Trophoblast cell (in vitro differentiated cells and primary cell): ENCODE results near the gene SPACA6.

Experiments
- DNase-seq, 2 donors: peaks; one replicate each; pipeline ENCODE4 v3.0.0-alpha.2; 2016
- H2AFZ ChIP-seq: 2 replicates; pipeline ENCODE4 v1.6.1; 2013; ENCODE audit warnings: low read length, moderate library complexity, mild to moderate bottlenecking; ENCODE audit not compliant: insufficient read depth, poor library complexity
- H2AK5ac ChIP-seq: 2 replicates; pipeline ENCODE4 v1.6.1; 2013; ENCODE audit warnings: mild to moderate bottlenecking, low read length
- H2BK120ac ChIP-seq: 2 replicates; pipeline ENCODE4 v1.6.1; 2013; ENCODE audit warnings: low read length, mild to moderate bottlenecking, moderate library complexity; ENCODE audit not compliant: insufficient read depth, poor library complexity
- H2BK12ac ChIP-seq: 2 replicates; pipeline ENCODE4 v1.6.1; 2013; ENCODE audit warnings: mild to moderate bottlenecking, low read length, moderate library complexity
- H2BK5ac ChIP-seq: 2 replicates; pipeline ENCODE4 v1.6.1; 2013; ENCODE audit warnings: low read length, low read depth, moderate library complexity, mild to moderate bottlenecking; ENCODE audit not compliant: poor library complexity
- H3K14ac ChIP-seq: 2 replicates; pipeline ENCODE4 v1.6.1; 2013; ENCODE audit warnings: mild to moderate bottlenecking, low read length
- H3K18ac ChIP-seq: 2 replicates; pipeline ENCODE4 v1.6.1; 2013; ENCODE audit warnings: mild to moderate bottlenecking, low read length
- H3K23ac ChIP-seq: 2 replicates; pipeline ENCODE4 v1.6.1; 2013; ENCODE audit warnings: low read length
- H3K27ac ChIP-seq: 2 replicates; pipeline ENCODE4 v1.5.1; 2013; ENCODE audit warnings: low read depth, mild to moderate bottlenecking, inconsistent platforms, low read length, moderate library complexity
- H3K27me3 ChIP-seq: 2 replicates; pipeline ENCODE4 v1.6.1; 2013; ENCODE audit warnings: inconsistent platforms, mild to moderate bottlenecking, low read length, moderate library complexity; ENCODE audit not compliant: insufficient read depth
- H3K36me3 ChIP-seq, 2 experiments: 1 replicate in 1 of 2; 2 replicates in 1 of 2; pipeline ENCODE4 v1.6.1; 2013; ENCODE audit warnings: low read length in 2 of 2, mild to moderate bottlenecking in 2 of 2, moderate library complexity in 1 of 2; ENCODE audit not compliant: insufficient read depth in 2 of 2, control insufficient read depth in 1 of 2
- H3K4ac ChIP-seq: 2 replicates; pipeline ENCODE4 v1.6.1; 2013; ENCODE audit warnings: low read depth, mild to moderate bottlenecking, low read length, moderate library complexity
- H3K4me1 ChIP-seq, 2 experiments: 1 replicate in 1 of 2; 2 replicates in 1 of 2; pipeline ENCODE4 v1.6.1; 2013; ENCODE audit warnings: low read length in 2 of 2, mild to moderate bottlenecking in 2 of 2, moderate library complexity in 1 of 2; ENCODE audit not compliant: insufficient read depth in 2 of 2, control insufficient read depth in 1 of 2
- H3K4me2 ChIP-seq: 2 replicates; pipeline ENCODE4 v1.6.1; 2013; ENCODE audit warnings: inconsistent platforms, mild to moderate bottlenecking, low read length, moderate library complexity
- H3K4me3 ChIP-seq: 2 replicates; pipeline ENCODE4 v1.5.1; 2013; ENCODE audit warnings: mild to moderate bottlenecking, low read depth, low read length, inconsistent platforms
- H3K79me1 ChIP-seq: one replicate; pipeline ENCODE4 v1.6.1; 2013; ENCODE audit warnings: low read length
- H3K79me2 ChIP-seq: 2 replicates; pipeline ENCODE4 v1.6.1; 2013; ENCODE audit warnings: low read length, mild to moderate bottlenecking; ENCODE audit not compliant: control insufficient read depth, insufficient read depth, poor library complexity
- H3K9ac ChIP-seq: 2 replicates; pipeline ENCODE4 v1.6.1; 2013; ENCODE audit warnings: mild to moderate bottlenecking, low read length
- H3K9me3 ChIP-seq: 2 replicates; pipeline ENCODE4 v1.6.1; 2013; ENCODE audit warnings: low read depth, mild to moderate bottlenecking, control low read depth, inconsistent platforms, low read length; ENCODE audit not compliant: insufficient read depth
- H4K12ac ChIP-seq: 2 replicates; pipeline ENCODE4 v1.6.1; 2013; ENCODE audit warnings: low read depth, mild to moderate bottlenecking, low read length, moderate library complexity
- H4K8ac ChIP-seq: 2 replicates; pipeline ENCODE4 v1.6.1; 2013; ENCODE audit warnings: low read depth, mild to moderate bottlenecking, low read length, moderate library complexity
- H4K91ac ChIP-seq: one replicate; pipeline ENCODE4 v1.6.1; 2013; ENCODE audit warnings: low read depth, mild to moderate bottlenecking, low read length, moderate library complexity
- WGBS: extraction: QIAGEN DNeasy Blood & Tissue Kit; methylation state at CpG from one replicate; pipeline ENCODE4 v1.1.7; 2013; ENCODE audit warnings: missing lambda C conversion rate; ENCODE audit not compliant: insufficient read length, insufficient coverage; ENCODE audit errors: extremely low coverage; 5-methylcytosine and 5-hydroxymethylcytosine counted together

Gene SPACA6

DNA sequence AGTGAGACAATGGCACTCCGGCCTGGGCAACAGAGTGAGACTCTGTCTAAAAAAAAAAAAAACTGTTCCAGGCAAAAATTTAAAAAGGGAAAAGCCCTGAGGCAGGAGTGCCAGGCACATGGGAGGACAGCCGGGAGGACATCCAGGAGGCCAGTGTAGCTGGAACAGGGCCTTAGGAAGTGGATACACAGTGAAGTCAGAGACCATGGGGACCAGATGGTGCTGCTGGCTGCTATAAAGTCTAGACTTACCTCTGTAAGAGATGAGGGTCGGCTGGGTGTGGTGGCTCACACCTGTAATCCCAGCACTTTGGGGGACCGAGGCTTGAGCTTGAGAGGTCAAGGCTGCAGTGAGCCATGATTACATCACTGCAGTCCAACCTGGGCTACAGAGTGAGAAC, 15.7 kb downstream of the SPACA6 start:
- Histone ChIP-seq H4K91ac (no peak overlapping the region), H3K4me1 (peaks cover 2 to 7% of the 10 kb centered on the region in 2 experiments)
- WGBS = no CpG with 5 or more reads among the region's 4 CpGs

DNA sequence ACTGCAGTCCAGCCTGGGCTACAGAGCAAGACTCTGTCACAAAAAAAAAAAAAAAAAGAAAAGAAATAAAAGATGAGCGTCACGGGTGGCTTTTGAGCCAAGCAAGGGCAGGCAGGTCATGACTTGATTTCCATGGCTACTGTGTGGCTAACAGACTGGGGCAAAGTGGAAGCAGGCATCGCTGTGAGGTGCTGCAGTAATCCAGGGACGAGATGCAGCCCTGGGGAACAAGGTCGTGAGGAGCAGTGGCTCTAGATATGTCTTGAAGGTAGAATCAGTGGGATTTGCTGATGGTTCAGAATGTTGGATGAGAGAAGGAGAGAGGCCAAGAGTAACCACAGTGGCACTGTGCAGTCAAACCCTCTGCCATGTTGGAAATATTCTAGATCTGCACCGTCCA, 16.4 kb downstream of the SPACA6 start:
- peaks cover 2 to 3% of the 10 kb centered on the region in 2 experiments for H3K4me1 ChIP-seq
- no peak overlapping the region for H2BK5ac ChIP-seq
- no peak overlapping the region for H2AFZ ChIP-seq
- no peak overlapping the region for H3K27ac ChIP-seq
- peak in 1 of 2 donors; percentile 27 for DNase-seq
- H3K36me3 ChIP-seq = peaks cover 31% of the 10 kb centered on the region in 2 experiments
- H4K12ac ChIP-seq = no peak overlapping the region
- no peaks in the 10 kb centered on the region for H3K9me3 ChIP-seq
- H3K27me3 ChIP-seq = no peaks in the 10 kb centered on the region
- no peak overlapping the region for H3K14ac ChIP-seq
- no peak overlapping the region for H3K4me3 ChIP-seq
- no peaks in the 10 kb centered on the region for H3K79me2 ChIP-seq
- H3K4ac ChIP-seq = no peak overlapping the region
- H3K23ac ChIP-seq = no peak overlapping the region
- peaks cover under 1% of the 10 kb centered on the region for H3K79me1 ChIP-seq
- no peak overlapping the region for H2BK12ac ChIP-seq
- no peak overlapping the region for H2AK5ac ChIP-seq
- H3K18ac ChIP-seq = no peak overlapping the region
- no peak overlapping the region for H2BK120ac ChIP-seq
- no CpG with 5 or more reads among the region's 6 CpGs for WGBS
- no peak overlapping the region for H4K91ac ChIP-seq
- H3K9ac ChIP-seq = no peak overlapping the region
- H3K4me2 ChIP-seq = no peak overlapping the region
- peak overlapping the region; percentile 16 for H4K8ac ChIP-seq

More for the DNA sequence above, 15.7 kb downstream of the SPACA6 start:
- no peak overlapping the region for H2AFZ ChIP-seq
- H2BK12ac ChIP-seq = no peak overlapping the region
- no peak overlapping the region for H3K18ac ChIP-seq
- no peak overlapping the region for H3K9ac ChIP-seq
- peaks cover 35% of the 10 kb centered on the region in 2 experiments for H3K36me3 ChIP-seq
- no peak overlapping the region for H2AK5ac ChIP-seq
- no peak overlapping the region for H2BK120ac ChIP-seq
- H3K14ac ChIP-seq = no peak overlapping the region
- H3K4me3 ChIP-seq = no peak overlapping the region
- no peak overlapping the region for H3K23ac ChIP-seq
- peak; percentile 28 to 31 for DNase-seq
- no peak overlapping the region for H3K4me2 ChIP-seq
- peaks cover 6% of the 10 kb centered on the region for H3K79me1 ChIP-seq
- no peak overlapping the region for H4K12ac ChIP-seq
- H3K27me3 ChIP-seq = no peaks in the 10 kb centered on the region
- H3K27ac ChIP-seq = no peak overlapping the region
- H2BK5ac ChIP-seq = no peak overlapping the region
- H3K9me3 ChIP-seq = no peaks in the 10 kb centered on the region
- H4K8ac ChIP-seq = no peak overlapping the region
- no peak overlapping the region for H3K4ac ChIP-seq
- H3K79me2 ChIP-seq = no peaks in the 10 kb centered on the region

DNA sequence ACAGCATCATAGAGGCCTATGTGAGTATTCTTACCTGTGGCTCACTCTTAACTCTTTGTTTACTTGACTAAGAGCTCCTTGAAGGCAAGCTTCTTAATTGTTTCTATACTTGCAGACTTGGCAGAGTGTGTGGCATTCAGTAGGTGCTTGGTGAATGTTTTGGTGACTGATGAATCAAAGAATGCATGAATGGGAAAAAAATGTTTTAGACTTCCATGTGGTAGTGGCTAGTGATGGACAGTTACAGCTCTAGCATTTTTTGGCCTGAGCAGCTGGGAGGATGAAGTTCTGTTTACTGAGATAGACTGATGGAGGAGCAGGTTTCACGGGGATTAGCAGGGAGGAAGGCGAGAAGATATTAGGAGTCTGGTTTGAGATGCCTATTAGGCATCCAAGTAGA, 17.0 kb downstream of the SPACA6 start:
- H4K12ac ChIP-seq = no peak overlapping the region

DNA sequence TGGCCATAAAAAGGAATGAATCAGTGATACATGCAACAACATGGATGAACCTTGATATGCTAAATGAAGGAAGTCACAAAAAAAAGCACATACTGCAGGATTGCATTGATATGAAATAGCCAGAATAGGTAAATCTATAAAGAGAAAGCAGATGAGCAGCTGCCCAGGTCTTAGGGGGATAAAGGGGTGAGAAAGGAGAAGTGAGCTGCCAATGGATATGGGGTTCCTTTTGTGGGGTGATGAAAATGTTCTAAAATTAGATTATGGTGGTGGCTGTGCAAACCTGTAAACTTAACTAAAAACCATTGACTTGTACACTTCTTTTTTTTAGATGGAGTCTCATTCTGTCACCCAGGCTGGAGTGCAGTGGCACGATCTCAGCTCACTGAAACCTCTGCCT, 18.6 kb downstream of the SPACA6 start:
- no peak overlapping the region for H3K4me3 ChIP-seq
- DNase-seq = no peak
- no peak overlapping the region for H4K12ac ChIP-seq
- H3K36me3 ChIP-seq = peaks cover 10 to 11% of the 10 kb centered on the region in 2 experiments
- H2BK12ac ChIP-seq = no peak overlapping the region
- no peak overlapping the region for H4K8ac ChIP-seq
- H3K27me3 ChIP-seq = no peaks in the 10 kb centered on the region
- no peaks in the 10 kb centered on the region for H3K4me1 ChIP-seq
- H3K4ac ChIP-seq = no peak overlapping the region
- no peak overlapping the region for H3K23ac ChIP-seq
- H3K18ac ChIP-seq = no peak overlapping the region
- H4K91ac ChIP-seq = no peak overlapping the region
- H2AK5ac ChIP-seq = no peak overlapping the region
- H3K4me2 ChIP-seq = no peak overlapping the region
- H2BK120ac ChIP-seq = no peak overlapping the region
- no peak overlapping the region for H2BK5ac ChIP-seq
- no peaks in the 10 kb centered on the region for H3K9me3 ChIP-seq
- no peak overlapping the region for H3K14ac ChIP-seq
- no peak overlapping the region for H3K27ac ChIP-seq
- H3K79me2 ChIP-seq = no peaks in the 10 kb centered on the region
- H3K79me1 ChIP-seq = no peaks in the 10 kb centered on the region
- no CpG with 5 or more reads among the region's 1 CpG for WGBS
- no peak overlapping the region for H2AFZ ChIP-seq
- no peak overlapping the region for H3K9ac ChIP-seq

More for the DNA sequence above, 17.0 kb downstream of the SPACA6 start:
- H3K4me2 ChIP-seq = no peak overlapping the region
- no peaks in the 10 kb centered on the region for H3K9me3 ChIP-seq
- no peak overlapping the region for H3K23ac ChIP-seq
- no CpG with 5 or more reads among the region's 2 CpGs for WGBS
- H3K79me2 ChIP-seq = no peaks in the 10 kb centered on the region
- no peak overlapping the region for H2AK5ac ChIP-seq
- no peak overlapping the region for H2BK5ac ChIP-seq
- H3K27me3 ChIP-seq = no peaks in the 10 kb centered on the region
- H3K9ac ChIP-seq = no peak overlapping the region
- peaks cover 2 to 3% of the 10 kb centered on the region in 2 experiments for H3K4me1 ChIP-seq
- no peak overlapping the region for H2BK120ac ChIP-seq
- no peak overlapping the region for H4K91ac ChIP-seq
- no peak overlapping the region for H3K14ac ChIP-seq
- DNase-seq = peak in 1 of 2 donors; percentile 47
- no peak overlapping the region for H3K27ac ChIP-seq
- H3K4ac ChIP-seq = no peak overlapping the region
- no peak overlapping the region for H3K4me3 ChIP-seq
- H3K18ac ChIP-seq = no peak overlapping the region
- peaks cover 25 to 26% of the 10 kb centered on the region in 2 experiments for H3K36me3 ChIP-seq
- no peak overlapping the region for H2BK12ac ChIP-seq
- H3K79me1 ChIP-seq = no peaks in the 10 kb centered on the region
- H2AFZ ChIP-seq = no peak overlapping the region
- H4K8ac ChIP-seq = no peak overlapping the region
